Measurements from ENCODE around the gene PDZD7.
A peak's percentile ranks its signal among the peaks of the same experiment; 100 is the strongest.

The PDZD7 gene

DNA sequence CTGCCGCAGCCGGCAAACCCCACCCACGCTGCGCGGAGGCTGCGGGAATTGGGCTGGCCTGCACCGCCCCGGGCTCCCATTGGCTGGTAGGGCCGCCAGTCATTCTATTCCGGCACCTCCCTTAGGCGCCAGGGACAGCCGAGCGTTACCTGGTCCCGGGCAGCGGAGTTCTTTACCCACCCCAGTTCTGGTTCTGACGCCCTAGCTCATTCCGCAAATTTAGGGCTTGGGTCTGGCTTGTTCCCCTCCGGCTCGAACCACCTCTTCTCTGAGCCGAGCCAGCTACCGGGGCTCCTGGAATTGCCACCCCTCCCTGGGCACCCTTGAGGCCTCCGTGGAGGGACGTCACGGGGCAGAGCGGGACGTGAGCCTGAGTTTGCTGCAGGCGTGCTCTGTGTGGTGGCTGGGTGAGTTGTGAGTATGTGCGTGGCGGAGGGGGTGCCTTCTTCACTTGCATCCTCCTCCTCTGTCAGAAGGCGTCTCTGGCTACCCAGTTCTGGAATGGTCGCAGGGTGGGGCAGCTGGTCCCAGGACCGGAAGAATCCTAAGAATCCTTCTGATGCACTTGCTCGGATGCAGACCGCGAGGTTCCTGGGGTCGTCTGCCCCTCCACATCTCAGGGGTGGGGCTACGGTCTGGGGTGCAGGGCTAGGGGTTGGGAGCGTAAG, at the start of gene PDZD7, which contains the start of gene SFXN3:
PDZD7 (minus strand) TSS at position 2 of the 668 bp plus-strand sequence. CDS start 910 bp downstream, outside the sequence.
SFXN3 (plus strand) TSS at position 107 of the 668 bp plus-strand sequence. CDS start 3,461 bp downstream, outside the sequence.
- peak; percentile 51 to 98 (median 92) for DNase-seq

- no peak for DNase-seq
Measured at GRCh38 chr10:101079874-101080273, 48.9 kb upstream of the PDZD7 start.

- DNase-seq, result no peak
Measured at GRCh38 chr10:101076630-101077029, 45.7 kb upstream of the PDZD7 start.

GRCh38 chr10:101075775-101076174, 44.8 kb upstream of the PDZD7 start:
- DNase-seq, result peak in 1 of 58 donors; percentile 12

DNA sequence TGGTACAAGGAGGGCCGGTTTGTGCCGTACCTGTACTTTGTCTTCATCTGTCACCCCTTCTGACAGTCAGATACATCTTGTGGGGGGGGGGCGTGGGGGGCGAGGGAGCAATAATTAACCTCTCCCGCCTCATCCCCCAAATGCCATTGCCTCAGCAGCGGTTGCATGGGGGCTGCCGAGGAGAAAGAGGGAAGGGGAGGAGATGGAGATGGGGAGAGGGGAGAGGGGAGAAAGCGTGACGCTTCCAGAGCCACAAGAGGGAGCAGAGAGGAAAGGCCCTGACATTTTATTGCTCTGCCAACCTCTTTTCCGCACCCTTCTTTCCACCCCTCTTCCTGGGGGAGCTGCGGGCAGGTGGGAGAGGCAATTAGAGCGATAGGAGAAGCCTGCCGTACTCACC, 42.7 kb upstream of the PDZD7 start:
- DNase-seq, result no peak

- no peak for DNase-seq
Measured at GRCh38 chr10:101072923-101073322, 42.0 kb upstream of the PDZD7 start.

GRCh38 chr10:101071885-101072433, 41.0 kb upstream of the PDZD7 start:
- DNase-seq, result no peak

DNA sequence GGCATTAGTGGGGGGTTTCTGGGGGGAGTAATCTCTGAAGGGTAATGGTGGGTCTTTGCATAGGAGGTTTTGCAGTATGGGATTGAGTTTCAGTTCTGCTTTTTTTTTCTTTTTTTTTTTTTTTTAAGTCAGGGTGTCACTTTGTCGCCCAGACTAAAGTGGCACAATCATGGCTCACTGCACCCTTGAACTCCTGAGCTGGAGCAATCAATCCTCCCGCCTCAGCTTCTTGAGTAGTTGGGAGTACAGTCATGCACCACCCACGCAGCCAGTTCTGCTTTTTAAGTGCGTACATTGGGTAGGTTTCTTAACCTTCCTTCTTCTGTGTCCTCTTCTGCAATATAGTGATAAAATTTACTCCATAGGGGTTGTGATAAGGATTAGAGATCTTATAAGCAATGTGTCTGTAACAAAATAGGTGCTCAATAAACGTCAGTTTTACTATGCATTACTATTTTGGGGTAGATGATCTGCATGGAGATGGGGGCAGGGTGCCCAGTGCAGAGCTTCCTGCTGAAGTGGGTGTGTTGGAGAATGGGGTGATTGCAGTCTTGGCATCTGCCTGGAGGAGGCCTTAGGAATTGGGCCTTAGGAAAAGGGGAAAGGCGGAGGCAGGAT, 40.4 kb upstream of the PDZD7 start:
- peak in 2 of 58 donors; percentile 9 to 28 for DNase-seq

DNA sequence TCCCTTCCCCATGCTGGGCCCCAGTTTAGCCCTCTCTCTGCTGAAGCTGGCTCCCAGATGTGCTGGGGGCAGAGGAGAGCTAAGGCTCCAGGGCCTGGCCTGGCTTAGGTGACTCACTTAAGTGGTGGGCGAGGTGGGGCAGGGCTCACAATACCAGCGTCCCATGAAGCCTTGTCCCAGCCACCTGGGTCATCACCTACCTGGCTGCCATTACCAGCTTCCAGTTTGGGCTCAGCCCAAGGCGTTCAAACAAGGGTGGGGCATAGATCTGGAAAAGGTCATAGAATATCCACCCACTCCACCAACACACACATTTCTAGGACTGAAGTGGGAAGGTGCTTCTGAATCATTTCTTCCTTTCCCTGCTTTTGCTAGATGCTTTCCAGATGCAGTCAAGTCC, 39.2 kb upstream of the PDZD7 start:
- DNase-seq, result no peak

DNA sequence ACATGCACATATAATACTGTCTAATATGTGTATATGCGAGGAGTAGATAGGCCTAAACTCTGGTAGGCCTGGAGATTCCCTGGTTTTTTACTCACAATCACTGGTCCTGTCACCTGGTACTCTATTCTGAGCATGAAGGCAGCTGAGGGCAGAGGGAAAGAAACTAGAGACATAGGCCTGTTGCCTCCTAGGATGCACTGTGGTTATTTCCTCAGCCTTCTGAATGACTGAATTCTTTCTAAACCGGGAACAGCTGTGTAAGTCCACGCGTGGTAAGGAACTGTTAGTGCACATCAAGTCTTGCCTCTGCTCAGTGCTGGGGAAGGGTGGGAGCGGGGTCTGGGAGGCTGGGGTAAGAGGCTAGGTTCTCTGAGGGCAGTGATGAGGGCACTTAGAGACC, 38.5 kb upstream of the PDZD7 start:
- no peak for DNase-seq

DNA sequence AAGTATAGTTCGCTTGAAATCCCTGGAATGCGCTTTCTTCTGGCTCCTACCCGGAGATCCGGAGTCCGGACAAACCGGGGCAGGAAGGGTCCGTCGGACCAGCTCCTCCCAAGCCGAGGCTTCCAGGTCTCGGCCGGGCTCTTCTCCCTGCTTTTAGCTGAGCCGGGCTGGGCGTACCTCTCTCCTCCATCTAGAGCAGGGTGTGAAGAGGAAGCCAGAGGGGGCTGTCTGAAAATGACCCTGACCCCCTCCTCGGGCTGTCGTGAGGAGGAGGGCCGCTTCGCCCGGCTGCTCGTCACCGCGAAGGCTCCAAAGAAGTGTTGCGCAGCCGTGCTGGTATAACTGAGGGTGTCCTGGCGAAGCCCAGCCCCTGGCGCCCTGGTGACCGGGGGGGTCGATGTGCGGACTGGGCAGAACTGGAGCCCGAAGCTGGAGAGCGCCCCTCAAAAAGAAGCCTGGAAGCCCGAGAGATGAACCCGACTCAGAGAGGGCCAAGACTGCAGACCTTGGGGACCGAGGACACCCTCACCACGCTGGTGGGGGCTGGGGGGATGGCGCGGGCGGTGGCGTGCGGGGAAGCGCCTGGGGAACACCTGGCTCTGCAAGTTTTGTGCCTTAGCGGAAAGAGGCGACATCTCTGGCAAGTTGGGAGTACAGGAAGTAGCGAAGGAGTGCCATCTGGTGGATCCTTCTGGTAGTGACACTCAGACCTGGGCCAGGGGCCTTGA, 36.6 kb upstream of the PDZD7 start:
- DNase-seq, result peak in 53 of 58 donors; percentile 3 to 70 (median 38)

DNA sequence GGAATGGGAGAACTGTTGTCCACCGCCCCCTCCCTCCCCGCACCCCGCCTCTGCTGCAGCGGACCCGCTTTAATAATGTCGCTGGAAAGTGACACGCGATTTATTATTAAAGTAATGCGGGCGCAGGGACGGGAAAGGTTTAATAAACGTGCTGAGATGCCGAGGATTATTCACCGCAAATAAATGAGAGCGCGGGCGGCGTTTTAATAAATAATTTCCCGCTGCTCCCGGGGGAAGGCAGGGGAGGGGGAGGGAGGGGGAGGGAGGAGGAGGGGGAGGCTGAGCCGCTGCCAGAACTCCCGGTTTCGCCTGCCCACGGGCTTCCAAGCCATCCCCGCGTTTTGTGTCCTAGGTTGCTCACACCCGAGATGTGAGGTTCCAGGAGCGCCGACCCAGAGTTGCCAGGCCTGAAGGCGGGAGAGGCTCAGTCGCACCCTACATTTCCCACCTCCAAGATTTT, 36.0 kb upstream of the PDZD7 start:
- DNase-seq, result peak in 1 of 58 donors; percentile 15

GRCh38 chr10:101066146-101066895, 35.4 kb upstream of the PDZD7 start:
- peak in 24 of 58 donors; percentile 3 to 46 (median 18) for DNase-seq

- DNase-seq, result no peak
Measured at GRCh38 chr10:101065481-101066145, 34.7 kb upstream of the PDZD7 start.

- peak in 1 of 58 donors; percentile 4 for DNase-seq
Measured at GRCh38 chr10:101064415-101065030, 33.6 kb upstream of the PDZD7 start.

DNA sequence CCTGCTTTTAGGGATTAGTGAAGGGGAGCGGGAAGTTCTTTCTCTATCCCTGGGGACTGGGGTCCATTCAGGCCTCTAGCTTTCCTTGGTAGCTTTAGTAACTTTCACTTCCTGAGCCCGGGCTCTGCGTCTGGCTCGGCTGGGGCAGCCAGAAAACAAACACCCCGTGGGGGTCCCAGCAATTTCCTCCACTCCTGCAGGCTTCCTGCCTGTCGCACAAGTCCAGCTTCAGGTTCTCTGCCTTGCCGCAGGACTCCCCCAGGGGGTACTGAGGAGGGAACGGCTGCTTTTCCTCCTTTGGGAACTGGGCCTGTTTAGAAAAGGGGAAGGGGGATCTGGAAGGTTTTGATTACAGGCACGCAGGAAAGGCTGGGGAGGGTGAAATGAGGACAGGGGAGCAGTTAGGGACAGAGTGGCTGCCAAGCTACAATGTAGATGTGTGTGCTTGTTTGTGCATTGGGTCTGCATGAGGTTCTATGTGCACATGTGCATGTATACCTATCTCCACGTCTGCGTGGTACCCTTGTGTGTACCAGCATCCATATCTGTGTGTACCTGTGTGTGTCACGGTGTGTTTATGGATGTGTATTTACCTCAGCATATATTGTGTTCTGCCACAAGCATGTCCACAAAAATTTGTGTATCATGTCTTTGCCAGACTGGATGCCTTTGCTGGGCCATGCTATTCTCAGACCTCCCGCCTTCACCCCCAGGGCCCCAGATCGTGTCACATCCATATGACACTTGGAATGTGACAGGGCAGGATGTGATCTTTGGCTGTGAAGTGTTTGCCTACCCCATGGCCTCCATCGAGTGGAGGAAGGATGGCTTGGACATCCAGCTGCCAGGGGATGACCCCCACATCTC, 32.9 kb upstream of the PDZD7 start:
- no peak for DNase-seq

DNA sequence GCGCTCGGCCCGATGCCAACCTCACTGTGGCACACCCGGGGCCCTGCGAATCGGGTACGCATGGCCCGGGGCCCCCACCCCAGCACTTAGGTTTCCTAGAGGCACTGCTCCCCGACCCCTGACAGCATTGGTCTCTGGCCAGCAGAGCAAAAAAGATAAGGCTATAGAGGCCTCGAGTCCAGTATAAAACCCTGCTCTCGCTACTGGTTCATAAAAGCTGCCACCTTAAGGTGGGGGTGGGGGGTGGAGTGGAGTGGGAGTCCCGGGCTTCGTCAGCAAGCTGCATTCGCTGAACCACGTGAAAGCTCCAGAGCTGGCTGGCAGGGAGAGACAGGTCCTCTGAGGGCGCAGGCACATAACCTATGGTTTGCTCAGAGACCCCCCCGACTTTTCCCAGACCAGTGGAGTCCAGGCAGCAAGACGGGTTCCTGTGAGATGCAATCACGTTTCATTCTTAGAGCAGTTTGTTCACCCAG, 32.2 kb upstream of the PDZD7 start:
- DNase-seq, result no peak

- peak in 5 of 58 donors; percentile 7 to 20 (median 11) for DNase-seq
Measured at GRCh38 chr10:101062232-101063049, 31.5 kb upstream of the PDZD7 start.
